ENCODE results near the gene DHPS.

GRCh38 chr19:12689012-12689411 is 7.3 kb upstream of the DHPS start:
- TF ChIP-seq CTCF (IDR thresholded peaks at IDR 0.05) (no peak), EP300 (IDR thresholded peaks at IDR 0.05; ENCODE audit: low read depth) (no peak), POLR2A (IDR thresholded peaks at IDR 0.05) (no peak)

Measured in transverse colon (tissue), 3 donors.